CD4-positive, CD25-positive, alpha-beta regulatory T cell (primary cell): ENCODE results near the gene SUPT5H. TPM values are rescaled to one million over a fixed set of nuclear protein-coding genes. Genes with fewer than 3 reads are reported as not detected.

Experiments
- ATAC-seq, 2 donors: fragments of 150-1000 bp; cut with Tn5 transposase; one replicate each; pipeline ENCODE4 v1.10.0; 2021; ENCODE audit warnings: low read depth in 2 of 2, moderate number of reproducible peaks in 2 of 2, moderate library complexity in 1 of 2
- DNase-seq, 3 donors: peaks; one replicate each; pipeline versions ENCODE4 v3.0.0 to v3.0.0-alpha.2; 2012 to 2022; ENCODE audit warnings: mixed read lengths in 1 of 3
- H3K27ac ChIP-seq: one replicate; pipeline ENCODE4 v1.7.0; 2013; ENCODE audit warnings: mild to moderate bottlenecking, low read length; ENCODE audit not compliant: insufficient read depth, poor library complexity, severe bottlenecking
- H3K27me3 ChIP-seq: one replicate; pipeline ENCODE4 v1.7.0; 2013; ENCODE audit warnings: low read length; ENCODE audit not compliant: control insufficient read depth, insufficient read depth
- H3K36me3 ChIP-seq: one replicate; pipeline ENCODE4 v1.7.0; 2013; ENCODE audit warnings: mild to moderate bottlenecking, low read length, moderate library complexity; ENCODE audit not compliant: control insufficient read depth, insufficient read depth
- H3K4me1 ChIP-seq: 2 replicates; pipeline ENCODE4 v1.7.0; 2013; ENCODE audit warnings: mild to moderate bottlenecking, low read length; ENCODE audit not compliant: insufficient read depth, control insufficient read depth, poor library complexity, severe bottlenecking
- H3K4me3 ChIP-seq: one replicate; pipeline ENCODE4 v1.7.0; 2013; ENCODE audit warnings: low read depth, mild to moderate bottlenecking, low read length, moderate library complexity
- H3K9me3 ChIP-seq, 2 experiments: 1 replicate in 1 of 2; 2 replicates in 1 of 2; pipeline ENCODE4 v1.7.0; 2013; ENCODE audit warnings: low read length in 2 of 2, mild to moderate bottlenecking in 1 of 2, moderate library complexity in 1 of 2; ENCODE audit not compliant: control insufficient read depth in 2 of 2
- H3K27ac Mint-ChIP-seq, 3 donors: one replicate each; pipeline ENCODE4 v1.8.0; 2020 to 2022; ENCODE audit warnings: mild to moderate bottlenecking in 3 of 3, mixed read lengths in 3 of 3, moderate library complexity in 2 of 3
- H3K27me3 Mint-ChIP-seq: one replicate; pipeline ENCODE4 v1.8.0; 2022; ENCODE audit warnings: mild to moderate bottlenecking, mixed read lengths
- H3K36me3 Mint-ChIP-seq: one replicate; pipeline ENCODE4 v1.8.0; 2020; ENCODE audit warnings: mixed read lengths
- H3K4me1 Mint-ChIP-seq, 4 donors: one replicate each; pipeline ENCODE4 v1.8.0; 2020 to 2022; ENCODE audit warnings: mixed read lengths in 4 of 4, mild to moderate bottlenecking in 1 of 4
- H3K4me3 Mint-ChIP-seq, 4 donors: one replicate each; pipeline ENCODE4 v1.8.0; 2020 to 2022; ENCODE audit warnings: mild to moderate bottlenecking in 4 of 4, mixed read lengths in 4 of 4, moderate library complexity in 3 of 4
- H3K9me3 Mint-ChIP-seq, 7 donors: one replicate each; pipeline ENCODE4 v1.8.0; 2020 to 2022; ENCODE audit warnings: mixed read lengths in 7 of 7, mild to moderate bottlenecking in 3 of 7, moderate library complexity in 2 of 7
- polyA plus RNA-seq, 4 donors: library from polyadenylated mRNA; unstranded; fragments of 300-500 nt; fragmentation: Illumina TruSeq; gene quantifications; one replicate each; pipeline ENCODE4 v1.2.3, GENCODE V29; 2021
- total RNA-seq: library from RNA; stranded (reverse); gene quantifications from one replicate; pipeline ENCODE4 v1.2.3, GENCODE V29; 2022

SUPT5H gene
- total and polyA plus RNA-seq, 5 donors from 2014 or later: 75.1 to 322 (median 83.5) TPM

- Histone ChIP-seq H3K4me1 (peaks cover 35% of the 10 kb centered on the region), H3K27me3 (no peaks in the 10 kb centered on the region), H3K27ac (no peak overlapping the region), H3K4me3 (no peak overlapping the region), H3K36me3 (peaks cover 23% of the 10 kb centered on the region), H3K9me3 (no peaks in the 10 kb centered on the region)
- Mint-ChIP-seq H3K9me3 (peaks cover 0 to 2% (median 0%) of the 10 kb centered on the region in 7 donors), H3K4me3 (peak overlapping the region; percentile 46 to 92 (median 63)), H3K4me1 (peaks cover 0 to 57% (median 36%) of the 10 kb centered on the region in 4 donors), H3K27ac (peak overlapping the region in 2 of 3 donors; percentile 51 to 72), H3K36me3 (peaks cover 19% of the 10 kb centered on the region), H3K27me3 (peaks cover 4% of the 10 kb centered on the region)
- no peak for ATAC-seq
- DNase-seq: no peak
Measured at GRCh38 chr19:39432677-39433025, 12.7 kb upstream of the SUPT5H start.

- peaks cover 19% of the 10 kb centered on the region for H3K36me3 Mint-ChIP-seq
- peaks cover 4% of the 10 kb centered on the region for H3K27me3 Mint-ChIP-seq
- no peak for DNase-seq
- H3K4me3 Mint-ChIP-seq: peak overlapping the region; percentile 65 to 100 (median 96)
- H3K9me3 ChIP-seq: no peaks in the 10 kb centered on the region
- H3K27ac ChIP-seq: no peak overlapping the region
- peaks cover 0 to 2% (median 0%) of the 10 kb centered on the region in 7 donors for H3K9me3 Mint-ChIP-seq
- peak overlapping the region; percentile 46 to 83 (median 72) for H3K27ac Mint-ChIP-seq
- ATAC-seq: no peak
- H3K4me1 ChIP-seq: peaks cover 35% of the 10 kb centered on the region
- peaks cover 0 to 57% (median 36%) of the 10 kb centered on the region in 4 donors for H3K4me1 Mint-ChIP-seq
- peaks cover 23% of the 10 kb centered on the region for H3K36me3 ChIP-seq
- H3K27me3 ChIP-seq: no peaks in the 10 kb centered on the region
- H3K4me3 ChIP-seq: peak overlapping the region; percentile 90
Measured at GRCh38 chr19:39433480-39434079, 11.8 kb upstream of the SUPT5H start.

GRCh38 chr19:39434123-39435076, 11.0 kb upstream of the SUPT5H start:
- DNase-seq (no peak), ATAC-seq (no peak)
- peak overlapping the region; percentile 90 for H3K4me3 ChIP-seq
- H3K27ac ChIP-seq: peak overlapping the region; percentile 90
- H3K36me3 ChIP-seq: peaks cover 23% of the 10 kb centered on the region
- no peaks in the 10 kb centered on the region for H3K27me3 ChIP-seq
- H3K4me3 Mint-ChIP-seq: peak overlapping the region; percentile 85 to 100 (median 96)
- peaks cover 0 to 2% (median 0%) of the 10 kb centered on the region in 7 donors for H3K9me3 Mint-ChIP-seq
- H3K9me3 ChIP-seq: no peaks in the 10 kb centered on the region
- peaks cover 35% of the 10 kb centered on the region for H3K4me1 ChIP-seq
- H3K27me3 Mint-ChIP-seq: peaks cover 4% of the 10 kb centered on the region
- peaks cover 0 to 57% (median 36%) of the 10 kb centered on the region in 4 donors for H3K4me1 Mint-ChIP-seq
- peak overlapping the region; percentile 72 to 99 (median 80) for H3K27ac Mint-ChIP-seq
- peaks cover 19% of the 10 kb centered on the region for H3K36me3 Mint-ChIP-seq

- Mint-ChIP-seq H3K9me3 (peaks cover 0 to 2% (median 0%) of the 10 kb centered on the region in 7 donors), H3K36me3 (peaks cover 19% of the 10 kb centered on the region), H3K27ac (peak within 1 kb of the TSS; percentile 99), H3K4me3 (peak within 1 kb of the TSS; percentile 92 to 100 (median 99)), H3K4me1 (peaks cover 0 to 59% (median 34%) of the 10 kb centered on the region in 4 donors), H3K27me3 (peaks cover 4% of the 10 kb centered on the region)
- Histone ChIP-seq H3K4me3 (peak within 1 kb of the TSS; percentile 90), H3K4me1 (peaks cover 35% of the 10 kb centered on the region), H3K27me3 (no peaks in the 10 kb centered on the region), H3K27ac (peak within 1 kb of the TSS; percentile 90), H3K9me3 (no peaks in the 10 kb centered on the region), H3K36me3 (peaks cover 23% of the 10 kb centered on the region)
- DNase-seq (peak; percentile 98 to 99 (median 99)), ATAC-seq (peak; percentile 94 to 95)
Measured at GRCh38 chr19:39435499-39436349, 9.7 kb upstream of the SUPT5H start, which contains the start of gene RPS16. RPS16 (minus strand) TSS chr19:39435949; CDS start chr19:39435895, 54 bp downstream.

GRCh38 chr19:39436350-39436716, 9.0 kb upstream of the SUPT5H start:
- H3K4me1 ChIP-seq: peaks cover 29% of the 10 kb centered on the region

GRCh38 chr19:39438270-39438934, 7.0 kb upstream of the SUPT5H start:
- no peak overlapping the region for H3K27ac Mint-ChIP-seq
- H3K36me3 Mint-ChIP-seq: peaks cover 13% of the 10 kb centered on the region
- H3K4me3 ChIP-seq: no peak overlapping the region
- no peak for DNase-seq
- no peaks in the 10 kb centered on the region for H3K27me3 ChIP-seq
- H3K4me1 ChIP-seq: peaks cover 27% of the 10 kb centered on the region
- H3K27ac ChIP-seq: no peak overlapping the region
- H3K4me1 Mint-ChIP-seq: peaks cover 0 to 44% (median 22%) of the 10 kb centered on the region in 4 donors
- no peak for ATAC-seq
- H3K4me3 Mint-ChIP-seq: peak overlapping the region in 1 of 4 donors; percentile 69
- no peaks in the 10 kb centered on the region for H3K9me3 ChIP-seq
- H3K27me3 Mint-ChIP-seq: peaks cover 4% of the 10 kb centered on the region
- H3K9me3 Mint-ChIP-seq: peaks cover 0 to 2% (median 0%) of the 10 kb centered on the region in 7 donors
- H3K36me3 ChIP-seq: peaks cover 12% of the 10 kb centered on the region

More at GRCh38 chr19:39436350-39436716, 9.0 kb upstream of the SUPT5H start:
- no peak for ATAC-seq
- H3K9me3 Mint-ChIP-seq: peaks cover 0 to 2% (median 0%) of the 10 kb centered on the region in 7 donors
- Histone ChIP-seq H3K36me3 (peaks cover 23% of the 10 kb centered on the region), H3K4me3 (peak overlapping the region; percentile 84), H3K27ac (peak overlapping the region; percentile 90), H3K9me3 (no peaks in the 10 kb centered on the region), H3K27me3 (no peaks in the 10 kb centered on the region)
- no peak for DNase-seq
- H3K36me3 Mint-ChIP-seq: peaks cover 19% of the 10 kb centered on the region
- peak overlapping the region; percentile 99 for H3K27ac Mint-ChIP-seq
- peak overlapping the region; percentile 92 to 100 (median 99) for H3K4me3 Mint-ChIP-seq
- H3K27me3 Mint-ChIP-seq: peaks cover 4% of the 10 kb centered on the region
- peaks cover 0 to 53% (median 30%) of the 10 kb centered on the region in 4 donors for H3K4me1 Mint-ChIP-seq
